A673 (cell line): ENCODE measurements around the gene ZNF3. TPM values are rescaled to one million over a fixed set of nuclear protein-coding genes. Genes with fewer than 3 reads are reported as not detected.

Experiments used
- BruUV-seq: library from RNA; stranded (reverse); fragments of 400-500 nt; replicated peaks from 2 replicates; lab custom pipeline; 2021; lab: Mats Ljungman, UMichigan
- CTCF ChIA-PET: fragments of 300-600 bp; sonication (Branson Sonifier 250); formaldehyde crosslinking; loops from one replicate; lab custom pipeline; 2022; ENCODE audit warnings: antibody characterized with exemption; lab: Charles Lee
- POLR2A ChIA-PET: fragments of 300-600 bp; sonication (Branson Sonifier 250); formaldehyde crosslinking; loops from one replicate; lab custom pipeline; 2022; ENCODE audit warnings: antibody characterized with exemption; ENCODE audit not compliant: low non-redundant PET; lab: Charles Lee
- DNase-seq: peaks from one replicate; pipeline ENCODE4 v3.0.0-alpha.2; 2015; ENCODE audit warnings: low spot score
- H3K27ac ChIP-seq: fragments of 200-600 bp; sonication (generic); 2 replicates; pipeline ENCODE4 v1.5.1; 2016; ENCODE audit warnings: mixed run types, low read depth, mild to moderate bottlenecking, mixed read lengths, antibody characterized with exemption, low read length; ENCODE audit not compliant: poor library complexity, severe bottlenecking
- H3K27me3 ChIP-seq: fragments of 200-600 bp; sonication (generic); replicated peaks from 2 replicates; pipeline ENCODE4 v1.6.1; 2017; ENCODE audit warnings: mixed run types, low read depth, mild to moderate bottlenecking, mixed read lengths, antibody characterized with exemption, low read length; ENCODE audit not compliant: insufficient read depth, poor library complexity
- H3K36me3 ChIP-seq: fragments of 200-600 bp; sonication (generic); 2 replicates; pipeline ENCODE4 v1.6.1; 2016; ENCODE audit warnings: mixed run types, mild to moderate bottlenecking, mixed read lengths, antibody characterized with exemption, low read length; ENCODE audit not compliant: insufficient read depth, poor library complexity, severe bottlenecking
- H3K4me1 ChIP-seq: fragments of 200-600 bp; sonication (generic); 2 replicates; pipeline ENCODE4 v1.6.1; 2017; ENCODE audit warnings: mixed run types, mild to moderate bottlenecking, mixed read lengths, antibody characterized with exemption, low read length; ENCODE audit not compliant: insufficient read depth, poor library complexity, severe bottlenecking
- H3K4me3 ChIP-seq: fragments of 200-600 bp; sonication (generic); 2 replicates; pipeline ENCODE4 v1.5.1; 2016; ENCODE audit warnings: low read depth, mixed run types, mild to moderate bottlenecking, mixed read lengths, low read length; ENCODE audit not compliant: poor library complexity, severe bottlenecking
- H3K9me3 ChIP-seq: fragments of 200-600 bp; sonication (generic); 2 replicates; pipeline ENCODE4 v1.6.1; 2016; ENCODE audit warnings: mixed run types, low read depth, mild to moderate bottlenecking, mixed read lengths, antibody characterized with exemption, low read length; ENCODE audit not compliant: poor library complexity, severe bottlenecking
- CTCF ChIP-seq: fragments of 300-800, 200-600 bp; sonication (generic); conservative IDR thresholded peaks from 2 replicates; pipeline ENCODE4 v1.5.1; 2017; ENCODE audit warnings: low read depth, mild to moderate bottlenecking, antibody characterized with exemption, low read length, moderate library complexity, mixed read lengths
- EZH2 ChIP-seq: fragments of 200-600 bp; sonication (generic); IDR thresholded peaks from 2 replicates; pipeline ENCODE4 v1.6.1; 2017; ENCODE audit warnings: borderline replicate concordance, low read depth, mild to moderate bottlenecking, mixed read lengths, antibody characterized with exemption, low read length; ENCODE audit not compliant: poor library complexity, severe bottlenecking
- intact Hi-C: fragments of 100-400 bp; cut with micrococcal nuclease; formaldehyde crosslinking; loops from one replicate; pipeline ENCODE4 v1.10.0; 2022; ENCODE audit not compliant: unreplicated experiment
- total RNA-seq: library from RNA; stranded (reverse); gene quantifications from 2 replicates; pipeline ENCODE4 v1.2.3, GENCODE V29; 2021

ZNF3 gene
- total RNA-seq, 1 experiment from 2014 or later = 50.2 TPM

GRCh38 chr7:100090527-100091410, 9.2 kb upstream of the ZNF3 start:
- peaks cover 57% of the 10 kb centered on the region for H3K36me3 ChIP-seq
- H3K27me3 ChIP-seq = no peaks in the 10 kb centered on the region
- ChIA-PET CTCF (interaction anchor here (0.6 kb wide), 1 partner anchor 48 kb away, joined by 6 read pairs; no protein-coding TSS in a partner anchor), POLR2A (interaction anchor here (0.6 kb wide), 1 partner anchor 264 kb away, joined by 11 read pairs; no protein-coding TSS in a partner anchor)
- peak; percentile 48 for DNase-seq
- no peak overlapping the region for H3K4me3 ChIP-seq
- TF ChIP-seq CTCF = no peak
- no peak for TF ChIP-seq EZH2
- intact Hi-C loops = no loop called here
- BruUV-seq = no TSS peak
- peak overlapping the region; percentile 24 for H3K27ac ChIP-seq
- H3K4me1 ChIP-seq = peaks cover 43% of the 10 kb centered on the region
- no peaks in the 10 kb centered on the region for H3K9me3 ChIP-seq

DNA sequence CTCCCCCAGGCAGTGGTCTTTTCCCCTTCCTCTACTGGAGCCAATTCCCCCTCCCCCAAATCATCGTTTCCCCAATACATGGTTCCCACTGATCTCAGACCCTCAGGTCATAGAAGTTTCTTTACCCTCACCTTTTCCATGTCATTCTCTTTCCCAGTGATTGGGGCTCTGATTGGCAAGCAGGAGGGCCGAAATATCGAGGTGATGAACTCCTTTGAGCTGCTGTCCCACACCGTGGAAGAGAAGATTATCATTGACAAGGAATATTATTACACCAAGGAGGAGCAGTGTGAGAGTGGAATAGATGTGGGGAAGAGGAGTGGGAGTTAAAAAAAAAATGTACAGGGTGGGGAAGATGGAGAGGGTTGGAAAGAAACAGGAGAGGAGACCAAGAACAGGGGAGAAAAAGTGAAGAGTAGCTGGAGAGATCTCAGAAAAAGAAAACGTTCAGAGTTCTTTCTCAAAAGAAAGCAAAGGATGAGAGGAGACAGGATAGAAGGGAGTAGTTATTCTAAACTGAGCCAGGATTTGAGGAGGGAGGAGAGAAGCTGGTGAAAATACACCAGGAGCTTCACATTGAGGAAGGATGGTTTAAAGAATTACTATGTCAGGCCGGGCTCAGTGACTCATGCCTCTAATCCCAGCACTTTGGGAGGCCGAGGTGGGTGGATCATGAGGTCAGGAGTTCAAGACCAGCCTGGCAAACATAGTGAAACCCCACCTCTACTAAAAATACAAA, 8.1 kb upstream of the ZNF3 start:
- ChIA-PET CTCF (no interaction called here), POLR2A (no interaction called here)
- H3K4me1 ChIP-seq = peaks cover 39% of the 10 kb centered on the region
- TF ChIP-seq EZH2 = no peak
- TF ChIP-seq CTCF = no peak
- H3K27me3 ChIP-seq = no peaks in the 10 kb centered on the region
- no peak for DNase-seq
- no peaks in the 10 kb centered on the region for H3K9me3 ChIP-seq
- H3K27ac ChIP-seq = peak overlapping the region; percentile 91
- intact Hi-C loops = no loop called here
- no TSS peak for BruUV-seq
- H3K36me3 ChIP-seq = peaks cover 46% of the 10 kb centered on the region
- peak overlapping the region; percentile 94 for H3K4me3 ChIP-seq

DNA sequence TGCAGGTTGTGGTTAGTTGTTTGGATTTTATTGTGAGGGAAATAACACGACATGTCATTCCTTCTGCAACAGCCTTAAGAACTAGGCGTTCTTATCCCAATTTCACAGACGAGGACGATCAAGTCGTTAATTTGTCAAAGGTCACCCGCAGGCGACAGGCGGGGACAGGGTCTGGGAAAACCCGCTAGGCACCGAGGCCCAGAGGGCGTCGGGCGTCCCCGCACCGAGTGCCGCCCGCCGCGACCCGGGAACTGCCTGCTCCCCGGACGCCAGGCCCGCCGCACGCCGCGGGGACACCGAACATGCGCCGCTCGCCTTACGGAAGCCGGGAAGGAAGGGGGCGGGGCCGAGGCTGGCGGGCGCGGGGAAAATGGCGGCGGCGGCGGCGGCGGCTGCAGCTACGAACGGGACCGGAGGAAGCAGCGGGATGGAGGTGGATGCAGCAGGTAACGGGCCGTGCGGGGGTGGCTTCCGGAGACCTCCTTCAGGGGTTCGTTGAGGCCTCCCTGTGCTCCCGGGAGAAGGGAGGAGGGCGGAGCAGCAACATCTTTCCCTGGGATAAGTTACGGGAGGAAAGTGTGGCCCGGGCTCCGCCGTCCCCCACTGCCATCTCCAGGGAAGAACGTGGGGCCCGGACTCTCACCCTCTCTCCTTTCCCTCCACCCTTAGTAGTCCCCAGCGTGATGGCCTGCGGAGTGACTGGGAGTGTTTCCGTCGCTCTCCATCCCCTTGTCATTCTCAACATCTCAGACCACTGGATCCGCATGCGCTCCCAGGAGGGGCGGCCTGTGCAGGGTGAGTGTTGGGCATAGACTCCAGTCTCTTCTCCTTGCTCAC, 7.3 kb upstream of the ZNF3 start, which contains the start of gene COPS6:
Gene COPS6 (plus strand): TSS at position 349 of the 837 bp plus-strand sequence. CDS start 22 bp downstream, at position 371.
- intact Hi-C loops = no loop called here

More for the DNA sequence above, 7.3 kb upstream of the ZNF3 start, which contains the start of gene COPS6:
- no TSS peak for BruUV-seq
- H3K36me3 ChIP-seq = peaks cover 38% of the 10 kb centered on the region
- H3K9me3 ChIP-seq = no peaks in the 10 kb centered on the region
- H3K4me1 ChIP-seq = peaks cover 39% of the 10 kb centered on the region
- H3K27ac ChIP-seq = peak within 1 kb of the TSS; percentile 91
- peak within 1 kb of the TSS; percentile 94 for H3K4me3 ChIP-seq
- ChIA-PET POLR2A (no interaction called here), CTCF (no interaction called here)
- no peaks in the 10 kb centered on the region for H3K27me3 ChIP-seq
- peak; percentile 87 for DNase-seq
- TF ChIP-seq EZH2 = no peak
- TF ChIP-seq CTCF = no peak
